GM21447 (cell line): ENCODE measurements around the gene WDR7.

Experiments used
- ATAC-seq: cut with Tn5 transposase; IDR thresholded peaks from one replicate; pipeline ENCODE4 v1.9.1; 2021; ENCODE audit not compliant: unreplicated experiment

Gene WDR7

GRCh38 chr18:56933472-56933871 is 282.3 kb downstream of the WDR7 start:
- ATAC-seq: no peak

GRCh38 chr18:56934131-56934530 is 283.0 kb downstream of the WDR7 start:
- no peak for ATAC-seq

GRCh38 chr18:56934906-56935305 is 283.7 kb downstream of the WDR7 start:
- ATAC-seq: no peak

GRCh38 chr18:56935434-56936040 is 284.4 kb downstream of the WDR7 start:
- no peak for ATAC-seq

GRCh38 chr18:56936457-56936856 is 285.3 kb downstream of the WDR7 start:
- ATAC-seq: no peak

GRCh38 chr18:56937874-56938430 is 286.8 kb downstream of the WDR7 start:
- no peak for ATAC-seq

GRCh38 chr18:56945171-56946083 is 294.3 kb downstream of the WDR7 start:
- ATAC-seq: no peak

GRCh38 chr18:56947236-56947635 is 296.1 kb downstream of the WDR7 start:
- no peak for ATAC-seq

- ATAC-seq: no peak
Observed at GRCh38 chr18:56952026-56952425, 300.9 kb downstream of the WDR7 start.

GRCh38 chr18:56953428-56954198 is 302.5 kb downstream of the WDR7 start:
- ATAC-seq: no peak

GRCh38 chr18:56955490-56955889 is 304.3 kb downstream of the WDR7 start:
- no peak for ATAC-seq

GRCh38 chr18:56959120-56959519 is 308.0 kb downstream of the WDR7 start:
- ATAC-seq: no peak

- ATAC-seq: no peak
Observed at GRCh38 chr18:56962322-56962721, 311.2 kb downstream of the WDR7 start.

GRCh38 chr18:56967035-56967434 is 315.9 kb downstream of the WDR7 start:
- ATAC-seq: no peak

- no peak for ATAC-seq
Observed at GRCh38 chr18:56973487-56973886, 322.3 kb downstream of the WDR7 start.

GRCh38 chr18:56974141-56974540 is 323.0 kb downstream of the WDR7 start:
- no peak for ATAC-seq

GRCh38 chr18:56975276-56975675 is 324.1 kb downstream of the WDR7 start:
- ATAC-seq: no peak

GRCh38 chr18:56977309-56977708 is 326.1 kb downstream of the WDR7 start:
- no peak for ATAC-seq

GRCh38 chr18:56977771-56978170 is 326.6 kb downstream of the WDR7 start:
- no peak for ATAC-seq

- ATAC-seq: no peak
Observed at GRCh38 chr18:56980151-56980550, 329.0 kb downstream of the WDR7 start.

- ATAC-seq: no peak
Observed at GRCh38 chr18:56982766-56983165, 331.6 kb downstream of the WDR7 start.
